ENCODE data around the gene H1-8. TPM values are rescaled to one million over a fixed set of nuclear protein-coding genes. Genes with fewer than 3 reads are reported as not detected.

H1-8 gene
- total RNA-seq, 2 donors from 2014 or later = not detected

DNA sequence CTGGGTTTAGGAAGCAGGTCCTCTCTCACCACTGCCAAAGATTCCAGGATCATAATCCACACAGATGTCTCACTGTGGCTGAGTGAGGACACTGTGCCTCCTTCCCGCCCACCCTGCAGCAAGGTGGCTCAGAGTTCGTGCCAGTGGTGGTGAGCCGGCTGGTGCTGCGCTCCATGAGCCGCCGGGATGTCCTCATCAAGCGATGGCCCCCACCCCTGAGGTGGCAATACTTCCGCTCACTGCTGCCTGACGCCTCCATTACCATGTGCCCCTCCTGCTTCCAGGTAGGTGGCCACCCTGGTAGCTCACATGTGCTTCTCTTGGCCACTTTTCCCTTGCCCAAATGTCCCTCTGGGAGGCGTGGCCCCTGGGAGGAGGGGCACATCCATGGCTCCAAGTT lies 23.5 kb upstream of the H1-8 start:
- H3K27me3 ChIP-seq = no peaks in the 10 kb centered on the region
- TF ChIP-seq, protein P1, sequence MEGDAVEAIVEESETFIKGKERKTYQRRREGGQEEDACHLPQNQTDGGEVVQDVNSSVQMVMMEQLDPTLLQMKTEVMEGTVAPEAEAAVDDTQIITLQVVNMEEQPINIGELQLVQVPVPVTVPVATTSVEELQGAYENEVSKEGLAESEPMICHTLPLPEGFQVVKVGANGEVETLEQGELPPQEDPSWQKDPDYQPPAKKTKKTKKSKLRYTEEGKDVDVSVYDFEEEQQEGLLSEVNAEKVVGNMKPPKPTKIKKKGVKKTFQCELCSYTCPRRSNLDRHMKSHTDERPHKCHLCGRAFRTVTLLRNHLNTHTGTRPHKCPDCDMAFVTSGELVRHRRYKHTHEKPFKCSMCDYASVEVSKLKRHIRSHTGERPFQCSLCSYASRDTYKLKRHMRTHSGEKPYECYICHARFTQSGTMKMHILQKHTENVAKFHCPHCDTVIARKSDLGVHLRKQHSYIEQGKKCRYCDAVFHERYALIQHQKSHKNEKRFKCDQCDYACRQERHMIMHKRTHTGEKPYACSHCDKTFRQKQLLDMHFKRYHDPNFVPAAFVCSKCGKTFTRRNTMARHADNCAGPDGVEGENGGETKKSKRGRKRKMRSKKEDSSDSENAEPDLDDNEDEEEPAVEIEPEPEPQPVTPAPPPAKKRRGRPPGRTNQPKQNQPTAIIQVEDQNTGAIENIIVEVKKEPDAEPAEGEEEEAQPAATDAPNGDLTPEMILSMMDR (IDR thresholded peaks at IDR 0.05) = no peak
- H3K4me1 ChIP-seq = no peaks in the 10 kb centered on the region
- H3K4me3 ChIP-seq = no peak overlapping the region
- H3K27ac ChIP-seq = no peak overlapping the region
- no peak for DNase-seq (ENCODE audit: low spot score)
- no peaks in the 10 kb centered on the region for H3K9me3 ChIP-seq
- peaks cover 31% of the 10 kb centered on the region for H3K36me3 ChIP-seq

DNA sequence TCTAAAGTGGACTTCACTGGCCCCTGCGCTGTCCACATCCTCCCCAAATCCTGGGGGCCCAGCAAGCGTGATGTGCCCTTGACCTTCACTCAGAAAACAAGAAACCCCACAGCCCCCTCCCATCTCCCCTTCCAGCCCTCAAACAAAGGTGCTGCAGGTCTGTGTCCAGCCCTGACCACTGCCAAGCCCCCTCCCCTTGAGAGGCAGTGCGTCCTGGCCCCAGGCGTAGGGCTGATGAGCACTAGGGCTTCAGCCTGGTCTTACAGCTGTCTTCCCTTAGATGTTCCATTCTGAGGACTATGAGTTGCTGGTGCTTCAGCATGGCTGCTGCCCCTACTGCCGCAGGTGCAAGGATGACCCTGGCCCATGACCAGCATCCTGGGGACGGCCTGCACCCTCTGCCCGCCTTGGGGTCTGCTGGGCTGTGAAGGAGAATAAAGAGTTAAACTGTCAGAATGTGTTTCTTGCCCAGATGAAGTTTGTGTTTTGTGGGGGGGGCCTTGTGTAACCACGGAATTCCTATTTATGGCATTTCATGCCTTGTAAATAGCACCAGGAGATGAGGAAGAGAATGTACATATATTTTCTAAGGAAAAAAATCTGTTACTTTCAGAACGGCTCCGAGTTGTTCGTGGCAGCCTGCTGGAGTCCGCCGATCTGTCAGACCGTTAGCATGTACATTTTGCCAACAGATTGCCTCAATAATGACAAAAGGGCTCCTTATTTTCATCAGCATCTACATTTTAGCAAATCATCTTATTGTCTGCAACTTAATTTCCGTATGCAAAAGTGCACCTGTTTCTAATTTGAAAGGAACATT lies 22.9 kb upstream of the H1-8 start:
- Histone ChIP-seq H3K4me3 (no peak overlapping the region), H3K27me3 (no peaks in the 10 kb centered on the region), H3K27ac (no peak overlapping the region), H3K9me3 (no peaks in the 10 kb centered on the region), H3K4me1 (no peaks in the 10 kb centered on the region), H3K36me3 (peaks cover 24% of the 10 kb centered on the region)
- no peak for DNase-seq (ENCODE audit: low spot score)
- TF ChIP-seq, protein P1 (IDR thresholded peaks at IDR 0.05) = no peak

DNA sequence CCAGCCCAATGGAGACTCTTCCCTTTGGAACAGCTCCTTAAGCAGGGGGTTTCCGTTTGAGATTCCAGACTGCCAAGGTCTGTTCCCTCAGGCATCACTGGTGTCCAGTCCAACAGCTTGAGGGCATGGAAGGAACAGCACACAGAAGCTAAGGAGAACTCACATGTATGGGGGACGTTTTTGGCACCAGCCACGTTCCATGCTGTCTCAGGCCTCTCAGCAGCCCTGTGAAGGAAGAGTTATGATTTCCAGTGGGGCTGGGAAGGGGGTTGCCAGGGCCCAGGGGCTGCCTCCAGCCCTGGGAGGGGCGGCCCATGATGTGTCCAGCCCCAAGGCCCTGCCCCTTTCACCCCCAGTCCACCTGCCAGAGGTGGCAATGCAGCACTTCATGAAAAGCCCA lies 22.0 kb upstream of the H1-8 start:
- H3K4me3 ChIP-seq = no peak overlapping the region
- H3K9me3 ChIP-seq = no peaks in the 10 kb centered on the region
- no peak overlapping the region for H3K27ac ChIP-seq
- no peaks in the 10 kb centered on the region for H3K4me1 ChIP-seq
- no peaks in the 10 kb centered on the region for H3K27me3 ChIP-seq
- DNase-seq (ENCODE audit: low spot score) = no peak
- TF ChIP-seq, protein P1 (IDR thresholded peaks at IDR 0.05) = no peak
- H3K36me3 ChIP-seq = peaks cover 24% of the 10 kb centered on the region

DNA sequence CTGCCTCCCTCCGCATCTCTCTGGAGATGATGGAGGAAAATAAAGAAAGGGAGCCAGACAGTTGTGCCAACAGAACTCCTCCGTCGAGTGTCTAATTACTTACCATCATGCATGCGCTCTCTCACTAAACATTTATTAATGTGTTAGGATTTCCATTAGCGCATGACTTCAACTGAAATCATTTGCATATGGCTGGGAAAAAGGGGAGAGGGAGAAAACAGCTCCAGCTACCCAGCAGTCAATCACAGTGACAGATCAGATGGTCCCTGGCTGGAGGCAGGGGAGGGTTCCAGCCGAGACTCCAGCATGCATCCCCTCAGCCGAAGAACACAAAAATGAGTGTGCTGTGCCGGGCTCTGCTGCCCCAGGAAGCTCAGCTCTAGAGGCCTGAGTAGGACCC lies 21.4 kb upstream of the H1-8 start:
- Histone ChIP-seq H3K27me3 (no peaks in the 10 kb centered on the region), H3K4me1 (no peaks in the 10 kb centered on the region), H3K4me3 (no peak overlapping the region), H3K36me3 (peaks cover 24% of the 10 kb centered on the region), H3K27ac (no peak overlapping the region), H3K9me3 (no peaks in the 10 kb centered on the region)
- no peak for DNase-seq (ENCODE audit: low spot score)
- TF ChIP-seq, protein P1 (IDR thresholded peaks at IDR 0.05) = no peak

DNA sequence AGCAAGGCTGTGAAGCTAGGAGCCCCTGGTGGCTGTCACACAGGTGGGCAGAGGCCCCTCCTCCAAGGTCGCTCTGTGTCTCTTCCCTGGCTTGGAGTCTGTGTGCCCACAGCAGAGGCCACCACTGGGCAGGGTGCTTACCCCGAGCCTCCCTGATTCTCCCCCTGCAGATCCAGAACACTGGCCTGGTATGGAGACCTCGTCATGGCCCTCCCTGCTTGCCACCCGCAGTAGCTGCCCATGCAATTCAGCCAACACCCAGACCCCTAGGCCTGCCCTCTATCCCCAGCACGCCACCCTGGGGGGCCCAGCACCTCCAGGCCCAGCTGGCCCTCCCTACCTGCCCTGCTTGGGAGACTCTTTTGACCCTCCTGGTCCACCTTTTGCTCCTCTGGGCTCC lies 20.0 kb upstream of the H1-8 start:
- no peak for DNase-seq (ENCODE audit: low spot score)
- H3K4me1 ChIP-seq = no peaks in the 10 kb centered on the region
- no peaks in the 10 kb centered on the region for H3K27me3 ChIP-seq
- H3K27ac ChIP-seq = no peak overlapping the region
- peaks cover 17% of the 10 kb centered on the region for H3K36me3 ChIP-seq
- H3K4me3 ChIP-seq = no peak overlapping the region
- H3K9me3 ChIP-seq = no peaks in the 10 kb centered on the region
- TF ChIP-seq, protein P1 (IDR thresholded peaks at IDR 0.05) = no peak

DNA sequence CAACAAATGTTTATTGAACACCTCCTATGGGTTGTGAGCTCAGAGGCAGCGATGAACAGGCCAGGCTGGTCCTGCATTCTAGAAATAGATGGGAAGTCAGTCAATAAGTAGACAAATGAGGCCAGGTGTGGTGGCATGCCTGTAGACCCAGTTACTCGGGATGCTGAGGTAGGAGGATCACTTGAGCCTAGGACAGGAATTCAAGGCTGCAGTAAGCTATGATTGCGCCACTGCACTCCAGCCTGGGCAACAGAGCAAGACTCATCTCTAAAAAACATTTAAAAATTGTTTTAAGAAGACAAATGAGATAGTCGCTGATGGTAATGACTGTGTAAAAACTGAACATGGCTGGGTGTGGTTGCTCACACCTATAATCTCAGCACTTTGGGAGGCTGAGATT lies 18.9 kb upstream of the H1-8 start:
- no peak overlapping the region for H3K4me3 ChIP-seq
- no peak overlapping the region for H3K27ac ChIP-seq
- no peaks in the 10 kb centered on the region for H3K27me3 ChIP-seq
- H3K4me1 ChIP-seq = no peaks in the 10 kb centered on the region
- no peak for DNase-seq (ENCODE audit: low spot score)
- no peaks in the 10 kb centered on the region for H3K9me3 ChIP-seq
- peaks cover 7% of the 10 kb centered on the region for H3K36me3 ChIP-seq
- TF ChIP-seq, protein P1 (IDR thresholded peaks at IDR 0.05) = no peak
